Neural progenitor cell (in vitro differentiated cells): Measurements from ENCODE around the gene NCOA3. TPM values are rescaled to one million over a fixed set of nuclear protein-coding genes. Genes with fewer than 3 reads are reported as not detected.

Experiments used
- DNase-seq: peaks from one replicate; pipeline ENCODE4 v3.0.0-alpha.2; 2016; ENCODE audit warnings: low spot score
- H2AFZ ChIP-seq: fragments of 200-600 bp; sonication (generic); replicated peaks from 2 replicates; pipeline ENCODE4 v1.6.1; 2016; ENCODE audit warnings: antibody characterized with exemption
- H3F3A ChIP-seq: fragments of 200-600 bp; sonication (generic); 2 replicates; pipeline ENCODE4 v1.6.1; 2016; ENCODE audit warnings: antibody characterized with exemption, low read depth
- H3K27ac ChIP-seq: fragments of 200-600 bp; sonication (generic); 2 replicates; pipeline ENCODE4 v1.5.1; 2016; ENCODE audit warnings: mild to moderate bottlenecking
- H3K27me3 ChIP-seq: fragments of 200-600 bp; sonication (generic); 2 replicates; pipeline ENCODE4 v1.6.1; 2016; ENCODE audit warnings: mild to moderate bottlenecking, moderate library complexity
- H3K36me3 ChIP-seq: fragments of 200-600 bp; sonication (generic); 2 replicates; pipeline ENCODE4 v1.5.1; 2016
- H3K4me1 ChIP-seq: fragments of 200-600 bp; sonication (generic); 2 replicates; pipeline ENCODE4 v1.6.1; 2016; ENCODE audit warnings: mixed run types
- H3K4me2 ChIP-seq: fragments of 200-600 bp; sonication (generic); 2 replicates; pipeline ENCODE4 v1.6.1; 2016
- H3K4me3 ChIP-seq: fragments of 200-600 bp; sonication (generic); 2 replicates; pipeline ENCODE4 v1.5.1; 2016
- H3K79me2 ChIP-seq: fragments of 200-600 bp; sonication (generic); 2 replicates; pipeline ENCODE4 v1.6.1; 2016; ENCODE audit warnings: low read depth
- H3K9ac ChIP-seq: fragments of 200-600 bp; sonication (generic); 2 replicates; pipeline ENCODE4 v1.6.1; 2016
- H3K9me3 ChIP-seq: fragments of 200-600 bp; sonication (generic); 2 replicates; pipeline ENCODE4 v1.5.1; 2016; ENCODE audit warnings: low read depth
- H4K20me1 ChIP-seq: fragments of 200-600 bp; sonication (generic); 2 replicates; pipeline ENCODE4 v1.6.1; 2016; ENCODE audit warnings: low read depth
- H3K27ac Mint-ChIP-seq: 3 replicates; pipeline ENCODE4 v1.8.0; 2021; ENCODE audit warnings: mixed read lengths
- H3K27me3 Mint-ChIP-seq: 2 replicates; pipeline ENCODE4 v1.8.0; 2022; ENCODE audit warnings: low read depth, mild to moderate bottlenecking, inconsistent platforms, moderate library complexity, mixed read lengths; ENCODE audit not compliant: insufficient read depth
- H3K36me3 Mint-ChIP-seq: 3 replicates; pipeline ENCODE4 v1.8.0; 2021; ENCODE audit warnings: mixed read lengths
- H3K4me1 Mint-ChIP-seq: 3 replicates; pipeline ENCODE4 v1.8.0; 2021; ENCODE audit warnings: mixed read lengths
- H3K4me3 Mint-ChIP-seq: 3 replicates; pipeline ENCODE4 v1.8.0; 2021; ENCODE audit warnings: mild to moderate bottlenecking, moderate library complexity, mixed read lengths
- H3K9me3 Mint-ChIP-seq: 3 replicates; pipeline ENCODE4 v1.8.0; 2020; ENCODE audit warnings: mixed read lengths
- EZH2 ChIP-seq: fragments of 200-600 bp; sonication (generic); IDR thresholded peaks from 2 replicates; pipeline ENCODE4 v1.6.1; 2017; ENCODE audit warnings: antibody characterized with exemption, mild to moderate bottlenecking, moderate library complexity
- EZH2phosphoT487 ChIP-seq: fragments of 200-600 bp; sonication (generic); IDR thresholded peaks from 2 replicates; pipeline ENCODE4 v1.6.1; 2017; ENCODE audit warnings: antibody characterized with exemption
- total RNA-seq: library from RNA; depleted of rRNA; stranded (reverse); fragments of >200 nt; gene quantifications from 2 replicates; pipeline ENCODE4 v1.2.3, GENCODE V29; 2015; ENCODE audit warnings: low replicate concordance
- TF ChIP-seq, protein P1 (sequence below): fragments of 200-600 bp; sonication (generic); IDR thresholded peaks from 2 replicates; pipeline ENCODE4 v1.5.1; 2017; ENCODE audit warnings: antibody characterized with exemption, mild to moderate bottlenecking

Gene NCOA3
- total RNA-seq, 1 donor from 2014 or later, result 64.5 TPM

DNA sequence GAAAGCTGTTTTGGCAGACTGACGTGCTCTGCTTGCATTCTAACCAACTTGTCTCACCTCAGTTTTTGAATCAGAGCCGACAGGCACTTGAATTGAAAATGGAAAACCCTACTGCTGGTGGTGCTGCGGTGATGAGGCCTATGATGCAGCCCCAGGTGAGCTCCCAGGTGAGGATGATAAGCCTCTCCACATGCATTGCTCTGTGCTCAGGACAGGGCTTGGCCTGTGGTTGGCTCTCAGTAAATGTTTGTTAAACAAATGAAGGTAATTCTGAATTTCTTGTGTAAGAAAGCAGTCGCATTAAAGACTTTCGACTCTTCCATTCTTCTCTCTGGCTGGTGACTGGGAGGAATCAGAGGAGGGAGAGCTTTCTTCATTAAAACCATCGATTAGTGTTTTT lies 147.3 kb downstream of the NCOA3 start:
- Histone ChIP-seq H3K9ac (no peak overlapping the region), H3K4me1 (peaks cover 12% of the 10 kb centered on the region), H3K79me2 (no peaks in the 10 kb centered on the region), H3K9me3 (no peaks in the 10 kb centered on the region), H4K20me1 (peaks cover 12% of the 10 kb centered on the region), H3K4me2 (no peak overlapping the region), H2AFZ (no peak overlapping the region), H3K4me3 (no peak overlapping the region), H3F3A (peaks cover 12% of the 10 kb centered on the region), H3K36me3 (peaks cover 20% of the 10 kb centered on the region), H3K27me3 (no peaks in the 10 kb centered on the region), H3K27ac (no peak overlapping the region)
- H3K4me3 Mint-ChIP-seq, result no peak overlapping the region
- peaks cover 29% of the 10 kb centered on the region for H3K36me3 Mint-ChIP-seq
- no peaks in the 10 kb centered on the region for H3K27me3 Mint-ChIP-seq
- H3K4me1 Mint-ChIP-seq, result peaks cover 11% of the 10 kb centered on the region
- no peaks in the 10 kb centered on the region for H3K9me3 Mint-ChIP-seq
- TF ChIP-seq EZH2phosphoT487 (no peak), EZH2 (no peak)
- TF ChIP-seq, protein P1, sequence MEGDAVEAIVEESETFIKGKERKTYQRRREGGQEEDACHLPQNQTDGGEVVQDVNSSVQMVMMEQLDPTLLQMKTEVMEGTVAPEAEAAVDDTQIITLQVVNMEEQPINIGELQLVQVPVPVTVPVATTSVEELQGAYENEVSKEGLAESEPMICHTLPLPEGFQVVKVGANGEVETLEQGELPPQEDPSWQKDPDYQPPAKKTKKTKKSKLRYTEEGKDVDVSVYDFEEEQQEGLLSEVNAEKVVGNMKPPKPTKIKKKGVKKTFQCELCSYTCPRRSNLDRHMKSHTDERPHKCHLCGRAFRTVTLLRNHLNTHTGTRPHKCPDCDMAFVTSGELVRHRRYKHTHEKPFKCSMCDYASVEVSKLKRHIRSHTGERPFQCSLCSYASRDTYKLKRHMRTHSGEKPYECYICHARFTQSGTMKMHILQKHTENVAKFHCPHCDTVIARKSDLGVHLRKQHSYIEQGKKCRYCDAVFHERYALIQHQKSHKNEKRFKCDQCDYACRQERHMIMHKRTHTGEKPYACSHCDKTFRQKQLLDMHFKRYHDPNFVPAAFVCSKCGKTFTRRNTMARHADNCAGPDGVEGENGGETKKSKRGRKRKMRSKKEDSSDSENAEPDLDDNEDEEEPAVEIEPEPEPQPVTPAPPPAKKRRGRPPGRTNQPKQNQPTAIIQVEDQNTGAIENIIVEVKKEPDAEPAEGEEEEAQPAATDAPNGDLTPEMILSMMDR, result no peak
- DNase-seq, result no peak
- no peak overlapping the region for H3K27ac Mint-ChIP-seq

DNA sequence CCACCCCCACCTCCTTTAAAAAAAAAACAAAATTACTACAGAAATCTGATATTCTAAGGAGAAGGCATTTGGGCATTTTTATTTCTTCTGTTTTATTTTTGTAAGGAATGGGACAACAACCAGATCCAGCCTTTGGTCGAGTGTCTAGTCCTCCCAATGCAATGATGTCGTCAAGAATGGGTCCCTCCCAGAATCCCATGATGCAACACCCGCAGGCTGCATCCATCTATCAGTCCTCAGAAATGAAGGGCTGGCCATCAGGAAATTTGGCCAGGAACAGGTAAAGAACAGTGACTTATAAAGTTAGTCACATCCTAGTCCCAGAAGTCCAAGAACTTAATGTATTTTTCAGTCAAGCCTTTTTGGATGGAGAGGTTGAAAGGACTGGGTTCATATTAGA lies 150.6 kb downstream of the NCOA3 start:
- no peak overlapping the region for H3K9ac ChIP-seq
- H3K79me2 ChIP-seq, result no peaks in the 10 kb centered on the region
- H3F3A ChIP-seq, result peaks cover 3% of the 10 kb centered on the region
- TF ChIP-seq, protein P1, result no peak
- TF ChIP-seq EZH2, result no peak
- no peak for TF ChIP-seq EZH2phosphoT487
- H3K36me3 ChIP-seq, result peaks cover 38% of the 10 kb centered on the region
- no peaks in the 10 kb centered on the region for H3K27me3 ChIP-seq
- H3K4me2 ChIP-seq, result no peak overlapping the region
- H3K9me3 ChIP-seq, result no peaks in the 10 kb centered on the region
- Mint-ChIP-seq H3K4me3 (no peak overlapping the region), H3K27me3 (no peaks in the 10 kb centered on the region), H3K27ac (no peak overlapping the region), H3K4me1 (peaks cover 16% of the 10 kb centered on the region), H3K36me3 (peaks cover 20% of the 10 kb centered on the region), H3K9me3 (no peaks in the 10 kb centered on the region)
- no peak overlapping the region for H3K27ac ChIP-seq
- peaks cover 27% of the 10 kb centered on the region for H3K4me1 ChIP-seq
- no peak overlapping the region for H2AFZ ChIP-seq
- no peak for DNase-seq
- no peak overlapping the region for H3K4me3 ChIP-seq
- peaks cover 18% of the 10 kb centered on the region for H4K20me1 ChIP-seq

DNA sequence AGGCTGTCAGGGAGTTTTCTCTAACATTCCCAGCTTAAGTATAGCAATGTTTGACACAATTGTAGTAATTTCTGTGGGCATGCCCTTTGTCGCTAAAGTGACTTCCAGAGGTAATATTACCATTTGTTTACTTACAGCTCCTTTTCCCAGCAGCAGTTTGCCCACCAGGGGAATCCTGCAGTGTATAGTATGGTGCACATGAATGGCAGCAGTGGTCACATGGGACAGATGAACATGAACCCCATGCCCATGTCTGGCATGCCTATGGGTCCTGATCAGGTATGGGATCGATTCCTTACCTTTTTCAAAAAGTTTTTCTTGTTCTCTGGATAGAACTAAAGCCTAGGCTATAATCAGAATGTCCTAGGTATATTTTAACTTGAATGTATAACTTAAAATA lies 151.1 kb downstream of the NCOA3 start:
- Histone ChIP-seq H3K4me2 (no peak overlapping the region), H3K79me2 (no peaks in the 10 kb centered on the region), H3K9me3 (no peaks in the 10 kb centered on the region), H3K27me3 (no peaks in the 10 kb centered on the region), H2AFZ (no peak overlapping the region), H3F3A (no peaks in the 10 kb centered on the region), H3K27ac (no peak overlapping the region), H3K4me1 (peaks cover 32% of the 10 kb centered on the region), H3K9ac (no peak overlapping the region), H3K36me3 (peaks cover 38% of the 10 kb centered on the region), H3K4me3 (no peak overlapping the region), H4K20me1 (peaks cover 20% of the 10 kb centered on the region)
- Mint-ChIP-seq H3K27me3 (no peaks in the 10 kb centered on the region), H3K36me3 (peaks cover 20% of the 10 kb centered on the region), H3K27ac (no peak overlapping the region), H3K4me1 (peaks cover 16% of the 10 kb centered on the region), H3K4me3 (no peak overlapping the region), H3K9me3 (no peaks in the 10 kb centered on the region)
- TF ChIP-seq, protein P1, result no peak
- TF ChIP-seq EZH2phosphoT487 (no peak), EZH2 (no peak)
- no peak for DNase-seq

DNA sequence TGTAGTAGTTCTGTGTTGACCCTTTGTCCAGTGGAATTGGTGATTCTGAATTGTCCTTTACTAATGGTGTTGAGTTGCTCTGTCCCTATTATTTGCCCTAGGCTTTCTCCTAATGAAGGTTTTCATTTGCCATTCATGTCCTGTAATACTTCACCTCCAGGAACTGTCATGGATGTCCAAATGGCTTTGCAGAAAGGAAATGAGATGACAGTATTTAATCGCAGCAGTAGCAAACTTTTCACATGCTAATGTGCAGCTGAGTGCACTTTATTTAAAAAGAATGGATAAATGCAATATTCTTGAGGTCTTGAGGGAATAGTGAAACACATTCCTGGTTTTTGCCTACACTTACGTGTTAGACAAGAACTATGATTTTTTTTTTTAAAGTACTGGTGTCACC lies 152.2 kb downstream of the NCOA3 start:
- Histone ChIP-seq H3K4me2 (peak overlapping the region; percentile 14), H3F3A (no peaks in the 10 kb centered on the region), H3K9ac (no peak overlapping the region), H3K4me3 (no peak overlapping the region), H3K36me3 (peaks cover 38% of the 10 kb centered on the region), H3K79me2 (no peaks in the 10 kb centered on the region), H3K27me3 (no peaks in the 10 kb centered on the region), H2AFZ (no peak overlapping the region), H3K4me1 (peaks cover 34% of the 10 kb centered on the region), H3K9me3 (no peaks in the 10 kb centered on the region), H3K27ac (no peak overlapping the region), H4K20me1 (peaks cover 20% of the 10 kb centered on the region)
- H3K4me1 Mint-ChIP-seq, result peaks cover 16% of the 10 kb centered on the region
- H3K36me3 Mint-ChIP-seq, result peaks cover 21% of the 10 kb centered on the region
- TF ChIP-seq, protein P1, result no peak
- no peak for DNase-seq
- peak overlapping the region; percentile 10 for H3K27ac Mint-ChIP-seq
- H3K4me3 Mint-ChIP-seq, result no peak overlapping the region
- no peaks in the 10 kb centered on the region for H3K27me3 Mint-ChIP-seq
- no peaks in the 10 kb centered on the region for H3K9me3 Mint-ChIP-seq
